ENCODE results near the gene NCOA6.

GRCh38 chr20:34712525-34713192 lies 112.8 kb downstream of the NCOA6 start:
- TF ChIP-seq, protein P1, sequence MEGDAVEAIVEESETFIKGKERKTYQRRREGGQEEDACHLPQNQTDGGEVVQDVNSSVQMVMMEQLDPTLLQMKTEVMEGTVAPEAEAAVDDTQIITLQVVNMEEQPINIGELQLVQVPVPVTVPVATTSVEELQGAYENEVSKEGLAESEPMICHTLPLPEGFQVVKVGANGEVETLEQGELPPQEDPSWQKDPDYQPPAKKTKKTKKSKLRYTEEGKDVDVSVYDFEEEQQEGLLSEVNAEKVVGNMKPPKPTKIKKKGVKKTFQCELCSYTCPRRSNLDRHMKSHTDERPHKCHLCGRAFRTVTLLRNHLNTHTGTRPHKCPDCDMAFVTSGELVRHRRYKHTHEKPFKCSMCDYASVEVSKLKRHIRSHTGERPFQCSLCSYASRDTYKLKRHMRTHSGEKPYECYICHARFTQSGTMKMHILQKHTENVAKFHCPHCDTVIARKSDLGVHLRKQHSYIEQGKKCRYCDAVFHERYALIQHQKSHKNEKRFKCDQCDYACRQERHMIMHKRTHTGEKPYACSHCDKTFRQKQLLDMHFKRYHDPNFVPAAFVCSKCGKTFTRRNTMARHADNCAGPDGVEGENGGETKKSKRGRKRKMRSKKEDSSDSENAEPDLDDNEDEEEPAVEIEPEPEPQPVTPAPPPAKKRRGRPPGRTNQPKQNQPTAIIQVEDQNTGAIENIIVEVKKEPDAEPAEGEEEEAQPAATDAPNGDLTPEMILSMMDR (IDR thresholded peaks at IDR 0.05; ENCODE audit: low read depth, low read length, poor library complexity, severe bottlenecking) = no peak
- TF ChIP-seq EZH2phosphoT487 (IDR thresholded peaks at IDR 0.05; ENCODE audit: borderline replicate concordance, low read length) = no peak

Measured in DOHH2 (cell line).